GM12873 (cell line): ENCODE results near the gene SLC9A5.

Experiments used
- CTCF ChIP-seq: IDR thresholded peaks from 2 replicates; pipeline ENCODE4 v1.5.1; 2012; ENCODE audit warnings: low read depth, mild to moderate bottlenecking, moderate library complexity, low read length, control low read depth; ENCODE audit not compliant: insufficient read depth; ENCODE audit errors: missing control alignments

Gene SLC9A5

GRCh38 chr16:67202956-67203493 lies 45.8 kb upstream of the SLC9A5 start:
- TF ChIP-seq CTCF: no peak

DNA sequence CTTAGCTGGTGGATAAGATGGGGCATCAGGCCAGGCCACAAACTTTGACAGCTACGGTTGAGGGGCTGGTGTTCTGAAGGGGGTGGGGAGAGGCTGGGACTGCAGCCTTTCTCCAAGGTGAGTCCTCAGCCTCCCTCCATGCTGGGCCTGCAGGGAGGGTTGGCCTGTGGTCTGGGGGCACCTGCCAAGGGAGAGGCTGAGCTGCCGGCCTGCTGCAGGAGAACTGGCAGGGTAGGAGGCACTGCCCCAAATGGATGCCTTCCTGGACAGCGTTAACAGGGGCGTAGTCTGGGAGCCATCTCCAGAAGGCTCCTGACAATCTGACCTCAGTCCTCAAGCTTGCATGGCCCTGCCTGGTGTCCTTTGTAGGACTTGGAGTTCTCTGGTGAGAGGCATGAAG lies 44.7 kb upstream of the SLC9A5 start:
- no peak for TF ChIP-seq CTCF

- TF ChIP-seq CTCF: no peak
These were observed 42.5 kb upstream of the SLC9A5 start for GRCh38 chr16:67206129-67206837.

- no peak for TF ChIP-seq CTCF
These were observed 41.9 kb upstream of the SLC9A5 start for GRCh38 chr16:67206838-67207248.

- TF ChIP-seq CTCF: no peak
These were observed 41.3 kb upstream of the SLC9A5 start for GRCh38 chr16:67207249-67208091.

- TF ChIP-seq CTCF: no peak
These were observed 40.5 kb upstream of the SLC9A5 start for GRCh38 chr16:67208154-67208896.
